Measurements from ENCODE around the gene FZD7.

FZD7 gene

GRCh38 chr2:202014759-202015211 lies 18.9 kb upstream of the FZD7 start:
- DNase-seq, result no peak

GRCh38 chr2:202015471-202015870 lies 18.2 kb upstream of the FZD7 start:
- no peak for DNase-seq

GRCh38 chr2:202016579-202017227 lies 17.0 kb upstream of the FZD7 start:
- no peak for DNase-seq

- DNase-seq, result no peak
Measured at GRCh38 chr2:202017940-202018339, 15.7 kb upstream of the FZD7 start.

GRCh38 chr2:202018950-202019349 lies 14.7 kb upstream of the FZD7 start:
- DNase-seq, result no peak

GRCh38 chr2:202019689-202020450 lies 13.8 kb upstream of the FZD7 start:
- DNase-seq, result no peak

GRCh38 chr2:202022755-202023154 lies 10.9 kb upstream of the FZD7 start:
- DNase-seq, result no peak

- no peak for DNase-seq
Measured at GRCh38 chr2:202023198-202023903, 10.3 kb upstream of the FZD7 start.

- no peak for DNase-seq
Measured at GRCh38 chr2:202023904-202024266, 9.8 kb upstream of the FZD7 start.

GRCh38 chr2:202024871-202025270 lies 8.8 kb upstream of the FZD7 start:
- no peak for DNase-seq

GRCh38 chr2:202025816-202026215 lies 7.8 kb upstream of the FZD7 start:
- DNase-seq, result no peak

GRCh38 chr2:202026507-202026906 lies 7.1 kb upstream of the FZD7 start:
- no peak for DNase-seq

- DNase-seq, result no peak
Measured at GRCh38 chr2:202030691-202031090, 3.0 kb upstream of the FZD7 start.

GRCh38 chr2:202031246-202031951 lies 2.3 kb upstream of the FZD7 start:
- no peak for DNase-seq

- DNase-seq, result no peak
Measured at GRCh38 chr2:202032846-202033316, 774 bp upstream of the FZD7 start.

- no peak for DNase-seq
Measured at GRCh38 chr2:202034249-202035088, 814 bp downstream of the FZD7 start.

- no peak for DNase-seq
Measured at GRCh38 chr2:202035089-202035940, 1.7 kb downstream of the FZD7 start.

- DNase-seq, result no peak
Measured at GRCh38 chr2:202035941-202036372, 2.3 kb downstream of the FZD7 start.

GRCh38 chr2:202036601-202037037 lies 3.0 kb downstream of the FZD7 start:
- DNase-seq, result no peak

- no peak for DNase-seq
Measured at GRCh38 chr2:202037086-202037485, 3.4 kb downstream of the FZD7 start.

Data from SHP77 (cell line).